Cerebellar nuclear complex (tissue), 1 donor: Measurements from ENCODE around the gene ZNF460.

Experiments
- DNase-seq, 2 experiments: peaks; one replicate each; lab custom pipeline; 2025; lab: John Stamatoyannopoulos, UW

The ZNF460 gene

DNA sequence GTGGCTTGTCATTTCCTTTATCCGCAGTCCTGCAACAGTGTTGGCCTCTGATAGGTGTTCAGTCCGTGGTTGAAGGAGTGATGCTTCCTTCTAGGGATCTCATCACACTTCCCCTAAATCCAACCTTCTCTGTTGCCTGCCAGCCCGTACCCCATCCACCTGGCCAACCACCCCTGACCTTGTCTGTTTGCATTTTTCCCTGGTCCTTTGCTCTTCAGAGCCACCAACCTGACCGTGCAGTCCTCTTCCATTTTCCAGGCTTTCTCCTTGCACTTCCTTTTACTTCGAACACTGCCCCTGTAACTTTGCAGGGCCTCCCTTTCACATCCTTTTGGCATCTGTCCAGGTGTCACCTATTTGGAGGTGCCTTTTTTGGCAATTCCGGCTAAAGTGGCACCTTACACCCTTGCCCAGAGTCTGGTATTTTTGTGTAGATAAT lies 696 bp downstream of the ZNF460 start:
- DNase-seq: no peak

DNA sequence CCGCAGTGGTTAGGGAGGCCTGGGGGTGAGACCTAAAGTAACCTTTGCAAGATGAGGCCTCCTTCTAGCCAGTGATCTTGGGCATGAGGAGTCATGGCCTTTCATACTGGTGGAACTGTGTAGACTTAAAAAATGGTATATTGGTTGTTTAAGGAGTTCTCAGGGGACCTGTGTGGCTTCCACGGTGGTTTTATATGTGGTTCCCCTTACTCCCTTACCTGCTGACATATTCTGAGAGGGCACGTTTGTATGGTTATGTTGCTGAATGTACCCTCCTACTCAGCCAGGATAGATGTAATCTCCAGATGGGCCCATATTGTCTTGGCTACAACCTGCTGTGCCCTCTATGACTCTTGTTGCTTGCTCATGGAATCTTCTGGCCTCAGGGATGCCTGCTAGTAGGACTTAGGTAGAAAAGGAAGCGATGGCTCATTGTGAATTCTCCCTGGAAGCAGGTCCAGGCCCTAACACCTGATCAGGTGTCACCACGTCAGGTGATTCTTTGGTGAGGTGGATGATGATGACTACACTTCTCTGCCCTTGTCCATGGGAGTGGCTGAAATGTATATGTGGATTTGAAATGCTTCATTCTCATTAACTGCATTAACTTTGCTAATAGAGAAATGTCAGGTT lies 1.8 kb downstream of the ZNF460 start:
- no peak for DNase-seq

DNA sequence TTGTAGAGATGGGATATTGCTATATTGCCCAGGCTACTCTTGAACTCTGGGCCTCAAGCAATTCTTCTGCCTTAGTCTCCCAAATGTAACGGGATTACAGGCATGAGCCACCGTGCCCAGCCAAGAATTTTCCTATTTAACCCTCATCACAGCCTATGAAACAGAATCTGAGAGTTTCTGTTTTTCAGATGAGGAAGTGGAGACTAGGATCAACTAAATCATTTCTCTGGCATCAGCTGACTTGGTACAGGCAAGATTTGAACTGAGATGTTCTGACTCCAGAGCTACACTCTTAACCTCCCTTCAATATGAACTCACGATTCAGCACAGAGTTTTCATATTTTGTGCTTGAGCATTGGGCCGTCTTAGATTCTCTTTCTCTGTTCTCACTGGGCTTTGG lies 8.1 kb downstream of the ZNF460 start:
- no peak for DNase-seq

DNA sequence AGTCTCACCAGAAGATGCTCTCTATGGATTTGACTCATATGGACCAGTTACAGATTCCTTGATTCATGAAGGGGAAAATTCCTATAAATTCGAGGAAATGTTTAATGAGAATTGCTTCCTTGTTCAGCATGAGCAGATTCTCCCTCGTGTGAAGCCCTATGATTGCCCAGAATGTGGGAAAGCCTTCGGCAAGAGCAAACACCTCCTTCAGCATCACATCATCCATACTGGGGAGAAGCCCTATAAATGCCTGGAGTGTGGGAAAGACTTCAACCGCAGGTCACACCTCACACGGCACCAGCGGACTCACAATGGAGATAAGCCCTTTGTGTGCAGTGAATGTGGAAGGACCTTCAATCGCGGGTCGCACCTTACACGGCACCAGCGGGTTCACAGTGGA lies 10.7 kb downstream of the ZNF460 start:
- no peak for DNase-seq

DNA sequence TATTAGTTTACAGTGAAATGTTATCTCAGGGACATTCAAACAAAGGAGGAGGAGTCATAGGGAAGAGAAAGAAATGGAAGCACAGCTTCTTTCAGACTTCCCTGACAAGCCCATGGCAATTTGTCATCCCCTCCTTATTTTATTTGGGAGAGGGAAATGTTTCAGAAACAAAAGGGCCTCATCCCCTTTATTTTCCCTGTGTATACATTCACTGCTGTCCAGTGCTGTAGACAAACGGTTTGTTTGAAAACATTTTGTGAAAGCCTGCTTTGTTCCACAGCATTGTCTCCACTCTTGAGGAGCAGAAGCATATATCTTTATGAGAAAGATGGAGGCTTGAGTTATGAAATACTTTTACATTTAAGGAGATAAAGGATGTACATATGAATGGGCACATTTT lies 12.3 kb downstream of the ZNF460 start:
- no peak for DNase-seq

DNA sequence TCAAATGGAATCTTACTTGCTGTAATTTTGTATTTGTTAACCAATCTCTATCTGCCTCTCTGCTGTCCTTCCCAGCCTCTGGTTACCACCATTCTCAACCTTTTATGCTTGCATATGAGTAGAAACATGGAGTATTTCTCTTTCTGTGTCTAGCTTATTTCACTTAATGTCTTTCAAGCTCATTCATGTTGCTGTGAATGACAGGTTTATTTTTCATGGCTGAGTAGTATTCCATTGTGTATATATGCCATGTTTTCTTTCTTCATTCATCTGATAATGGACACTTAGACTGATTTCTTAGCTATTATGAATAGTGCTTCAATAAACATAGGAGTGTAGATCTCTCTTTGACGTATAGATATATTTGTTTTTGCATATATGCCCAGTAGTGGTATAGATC lies 13.4 kb downstream of the ZNF460 start:
- no peak for DNase-seq

DNA sequence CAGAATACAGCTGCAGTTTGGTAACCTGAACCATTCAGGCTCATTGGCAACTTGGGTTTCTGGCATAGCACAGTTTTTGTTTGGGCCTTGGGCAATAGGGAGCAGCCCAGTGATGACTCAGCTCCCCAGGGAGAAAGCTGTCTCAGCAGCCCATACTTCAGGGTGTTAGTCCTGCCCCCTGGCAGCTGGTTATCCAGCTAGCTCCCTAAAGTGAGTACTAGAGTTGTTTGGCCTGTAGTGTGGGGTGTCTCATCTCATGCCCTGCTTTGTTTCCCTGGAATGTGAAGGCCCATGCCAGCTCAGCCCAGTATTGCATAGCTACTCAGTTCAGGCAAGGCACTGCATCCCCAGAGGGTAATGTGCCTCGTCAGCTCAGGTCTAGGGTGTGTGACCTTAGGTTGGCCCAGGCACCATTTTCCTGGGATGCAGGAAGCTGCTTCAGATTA lies 21.8 kb downstream of the ZNF460 start:
- no peak for DNase-seq

DNA sequence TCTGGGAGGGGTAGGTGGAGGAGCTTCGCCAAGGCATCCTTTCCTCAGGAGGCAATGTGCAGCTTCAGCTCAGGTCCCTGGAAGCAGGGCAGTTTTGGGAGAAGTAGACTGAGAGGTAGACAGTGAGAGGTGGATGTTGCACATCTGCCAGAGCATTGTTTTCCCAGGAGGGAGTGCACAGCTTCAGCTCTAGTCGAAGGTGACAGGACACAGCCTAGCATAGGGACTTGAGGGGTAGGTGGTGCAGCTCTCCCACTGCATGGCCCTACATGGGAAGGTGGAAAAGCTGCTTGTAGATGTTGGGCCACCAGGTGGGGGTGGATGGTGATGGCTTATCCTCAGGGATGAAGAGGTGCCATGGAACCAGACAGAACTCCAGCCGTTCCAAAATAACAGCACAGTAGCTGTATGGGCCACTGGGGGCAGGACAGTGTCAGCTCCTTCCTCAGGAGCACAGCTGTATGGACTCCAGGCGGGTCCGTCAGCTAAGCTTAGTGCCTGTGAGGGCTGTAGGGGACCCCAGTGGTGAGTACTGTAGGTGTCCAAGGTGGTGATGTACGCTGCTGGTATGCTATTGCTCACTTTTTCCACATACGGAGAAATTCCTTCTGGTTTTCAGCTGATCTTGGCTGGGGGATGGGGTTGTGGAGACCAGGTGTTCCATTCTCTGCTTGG lies 22.6 kb downstream of the ZNF460 start:
- no peak for DNase-seq

DNA sequence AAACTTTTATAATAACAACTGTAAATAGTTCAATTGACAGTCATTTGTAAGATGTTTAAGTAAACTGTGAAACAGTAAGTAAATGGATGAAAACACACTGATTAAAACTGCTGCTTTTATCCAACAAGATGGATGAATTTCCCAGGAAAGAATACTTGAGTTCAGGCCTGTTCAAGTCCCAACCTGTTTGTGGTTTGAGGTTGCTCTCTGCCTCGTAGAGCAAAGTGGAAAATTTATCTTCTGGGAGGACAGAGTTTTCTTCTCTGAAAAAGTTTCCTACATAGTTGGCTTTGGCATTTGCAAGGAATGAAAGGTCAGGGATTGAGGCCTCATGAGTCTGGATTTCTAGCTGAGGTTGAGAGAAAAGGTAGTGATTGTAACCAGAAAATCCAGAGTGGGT lies 24.8 kb downstream of the ZNF460 start:
- no peak for DNase-seq

DNA sequence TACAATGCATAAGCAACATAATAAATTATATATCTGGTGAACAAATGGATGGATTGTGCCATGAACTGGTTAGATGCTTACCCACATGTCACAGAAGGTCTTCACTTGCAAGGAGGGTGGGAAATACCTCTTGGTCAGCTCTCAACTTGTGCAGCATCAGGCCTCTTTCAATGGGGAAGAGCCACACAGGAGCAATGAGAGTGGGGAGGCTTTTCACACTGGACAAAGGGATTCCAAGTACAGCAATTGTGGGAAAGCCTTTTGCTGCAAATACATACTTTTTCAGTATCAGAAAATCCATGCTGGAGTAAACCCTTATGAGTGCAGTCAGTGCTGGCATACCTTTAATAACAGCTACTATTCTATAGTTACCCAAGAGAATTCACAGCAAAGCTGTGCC lies 28.2 kb downstream of the ZNF460 start:
- DNase-seq: no peak

DNA sequence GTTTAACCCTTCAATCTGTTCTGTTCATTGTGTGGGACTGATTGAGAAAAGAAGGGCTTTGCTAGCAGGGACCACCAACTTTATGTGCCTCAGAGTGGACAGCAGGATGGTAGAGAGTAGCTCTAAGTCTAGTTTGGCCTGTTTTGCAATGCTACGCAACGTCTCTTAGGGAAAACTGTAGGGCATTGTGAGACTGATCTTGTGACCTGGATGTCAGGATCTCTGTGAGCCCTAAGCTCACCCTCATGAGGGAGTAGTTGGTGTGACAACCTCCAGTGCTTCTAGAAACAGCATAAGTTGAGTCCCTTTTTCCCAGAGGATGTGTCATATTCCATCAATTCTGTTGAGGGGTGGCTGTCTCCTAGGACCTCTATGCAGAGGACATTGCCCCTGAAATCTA lies 30.5 kb downstream of the ZNF460 start:
- DNase-seq: no peak

DNA sequence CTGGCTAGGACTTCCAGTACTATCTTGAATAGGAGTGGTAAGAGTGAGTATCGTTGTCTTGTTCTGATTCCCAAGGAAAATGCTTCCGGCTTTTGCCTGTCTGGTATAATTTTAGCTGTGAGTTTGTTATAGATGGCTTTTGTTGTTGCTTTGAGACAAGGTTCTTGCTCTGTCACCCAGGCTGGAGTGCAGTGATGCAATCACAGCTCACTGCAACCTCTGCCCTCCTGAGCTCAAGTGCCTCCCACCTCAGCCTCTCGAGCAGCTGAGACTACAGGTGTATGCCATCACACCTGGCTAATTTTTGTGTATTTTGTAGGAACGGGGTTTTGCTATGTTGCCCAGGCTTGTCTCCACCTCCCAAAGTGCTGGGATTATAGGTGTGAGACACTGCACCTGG lies 33.9 kb downstream of the ZNF460 start:
- DNase-seq: no peak

DNA sequence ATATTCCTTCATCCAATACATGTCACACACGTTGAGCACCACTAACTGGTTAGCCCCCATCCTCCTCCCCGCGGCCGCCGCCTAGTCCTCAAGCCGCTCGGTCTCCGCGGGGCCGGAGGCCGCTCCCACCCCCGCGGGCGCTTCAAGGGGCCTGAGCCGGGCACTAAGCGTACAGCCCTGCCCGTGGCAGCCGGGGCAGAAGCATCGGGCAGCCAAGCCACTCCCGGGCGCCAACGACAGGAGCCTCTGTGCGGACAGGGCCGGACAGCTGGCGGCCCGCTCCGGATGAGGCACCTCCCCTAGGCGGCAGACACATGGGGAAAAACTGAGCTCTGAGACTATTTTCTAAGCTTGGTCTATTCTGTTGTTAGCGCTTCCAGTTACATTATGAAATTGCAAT lies 37.2 kb downstream of the ZNF460 start:
- no peak for DNase-seq

DNA sequence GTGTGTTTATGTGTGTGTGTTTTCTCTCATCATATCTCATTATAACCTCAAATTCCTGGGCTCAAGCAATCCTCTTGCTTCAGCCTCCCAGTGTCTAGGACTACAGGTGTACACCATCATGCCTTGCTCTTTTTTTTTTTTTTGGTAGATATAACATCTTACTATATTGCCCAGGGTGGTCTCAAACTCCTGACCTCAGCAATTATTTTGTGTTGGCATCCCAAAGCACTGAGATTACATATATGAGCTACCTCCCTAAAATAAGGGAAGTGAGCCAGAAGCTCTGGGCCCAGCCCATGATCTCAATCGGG lies 39.5 kb downstream of the ZNF460 start:
- no peak for DNase-seq

DNA sequence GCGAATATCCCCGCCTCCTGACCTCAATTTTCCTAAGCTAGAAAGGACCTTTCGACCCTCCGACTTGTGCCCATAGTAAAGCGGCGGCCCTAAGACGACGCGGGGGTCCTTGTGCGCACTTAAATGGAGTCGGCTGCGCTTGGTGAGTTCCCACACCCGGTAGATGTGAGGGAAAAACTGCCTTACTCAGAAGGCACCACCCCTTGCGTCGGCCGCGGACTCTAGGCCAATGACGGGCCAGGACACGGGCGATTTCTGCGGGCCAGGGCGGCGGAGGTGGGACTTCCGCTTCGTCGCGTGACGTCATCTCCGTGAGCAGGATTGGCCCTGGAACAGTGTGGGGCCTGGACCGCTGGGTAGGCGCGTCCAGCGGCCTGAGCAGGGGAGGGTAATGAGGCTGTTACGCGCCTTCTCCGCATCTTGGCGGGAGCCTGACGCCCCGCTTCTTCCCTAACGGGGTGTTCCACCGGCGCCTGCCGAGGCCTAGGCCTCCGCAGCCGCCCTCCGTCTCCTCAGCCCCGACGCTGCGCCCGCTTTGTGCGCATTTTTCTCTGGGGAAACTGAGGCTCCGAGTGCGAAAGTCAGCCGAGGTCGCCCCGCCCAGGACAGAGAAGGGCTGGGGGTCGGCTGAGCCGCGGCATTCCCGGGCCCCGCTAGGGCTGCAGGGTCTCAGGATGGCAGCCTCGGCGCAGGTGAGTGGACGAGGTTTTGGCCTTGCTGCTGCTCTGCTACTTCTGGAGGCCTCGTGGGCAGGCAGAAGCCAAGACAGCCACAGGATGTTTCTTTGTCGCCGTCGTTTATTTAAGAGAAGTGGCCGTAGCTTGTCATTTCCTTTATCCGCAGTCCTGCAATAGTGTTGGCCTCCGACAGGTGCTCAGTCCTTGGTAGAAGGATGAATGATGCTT lies 40.1 kb downstream of the ZNF460 start, which contains the start of gene ZNF543:
ZNF543 (plus strand) TSS at position 293 of the 905 bp plus-strand sequence; CDS start at position 675, 382 bp downstream.
- DNase-seq: peak; percentile 86 to 88

DNA sequence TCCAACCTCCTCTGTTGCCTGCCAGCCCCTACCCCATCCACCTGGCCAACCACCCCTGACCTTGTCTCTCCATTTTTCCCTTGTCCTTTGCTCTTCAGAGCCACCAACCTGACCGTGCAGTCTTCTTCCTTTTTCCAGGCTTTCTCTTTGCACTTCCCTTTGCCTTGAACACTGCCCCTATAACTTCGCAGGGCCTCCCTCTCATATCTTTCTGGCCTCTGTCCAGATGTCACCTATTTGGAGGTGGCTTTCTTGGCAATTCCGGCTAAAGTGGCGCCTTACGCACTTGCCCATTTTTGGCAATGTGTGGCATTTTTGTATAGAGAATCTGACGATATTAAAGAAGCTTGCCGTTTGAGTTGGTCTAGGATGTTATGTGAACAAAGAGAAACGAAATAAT lies 40.8 kb downstream of the ZNF460 start:
- DNase-seq: no peak

DNA sequence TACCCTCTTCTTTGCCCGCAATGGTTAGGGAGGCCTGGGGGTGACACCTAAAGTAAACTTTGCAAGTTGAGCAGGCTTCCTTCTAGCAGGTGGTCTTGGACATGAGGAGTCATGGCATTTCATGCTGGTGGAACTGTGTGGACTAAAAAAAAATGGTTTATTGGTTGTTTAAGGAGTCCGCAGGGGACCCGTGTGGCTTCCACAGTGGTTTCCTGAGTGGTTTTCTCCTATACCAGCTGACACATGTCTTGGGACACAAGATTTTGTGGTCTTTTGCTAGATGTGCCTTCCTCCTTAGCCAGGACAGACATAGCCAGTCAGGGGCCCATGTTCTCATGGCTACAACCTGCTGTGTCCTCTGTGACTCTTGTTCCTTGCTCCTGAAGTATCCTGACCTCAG lies 41.5 kb downstream of the ZNF460 start:
- DNase-seq: no peak

DNA sequence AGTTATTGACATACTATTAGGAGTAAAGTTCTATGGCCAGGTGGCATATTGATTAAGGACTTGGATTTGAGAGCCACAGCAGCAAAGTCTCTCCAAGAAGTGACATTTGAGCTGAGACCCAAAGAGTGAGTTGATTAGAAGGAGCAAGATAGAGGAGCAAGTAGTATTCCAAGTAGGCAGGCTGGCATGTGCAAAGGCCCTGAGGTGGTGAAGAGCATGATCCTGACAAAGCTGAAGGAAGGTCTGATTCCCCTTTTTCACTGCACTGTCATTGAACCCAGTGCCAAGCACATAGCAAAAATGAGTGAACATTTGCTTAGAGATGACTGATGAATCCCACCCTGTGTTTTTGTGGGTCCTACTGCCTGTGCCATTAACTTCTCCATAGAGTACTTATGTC lies 44.7 kb downstream of the ZNF460 start:
- DNase-seq: no peak

DNA sequence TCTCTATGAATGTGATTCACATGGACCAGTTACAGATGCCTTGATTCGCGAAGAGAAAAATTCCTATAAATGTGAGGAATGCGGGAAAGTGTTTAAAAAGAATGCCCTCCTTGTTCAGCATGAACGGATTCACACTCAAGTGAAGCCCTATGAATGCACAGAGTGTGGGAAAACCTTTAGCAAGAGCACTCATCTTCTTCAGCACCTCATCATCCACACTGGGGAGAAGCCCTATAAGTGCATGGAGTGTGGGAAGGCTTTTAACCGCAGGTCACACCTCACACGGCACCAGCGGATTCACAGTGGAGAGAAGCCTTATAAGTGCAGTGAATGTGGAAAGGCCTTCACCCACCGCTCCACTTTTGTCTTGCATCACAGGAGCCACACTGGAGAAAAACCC lies 47.7 kb downstream of the ZNF460 start:
- no peak for DNase-seq

DNA sequence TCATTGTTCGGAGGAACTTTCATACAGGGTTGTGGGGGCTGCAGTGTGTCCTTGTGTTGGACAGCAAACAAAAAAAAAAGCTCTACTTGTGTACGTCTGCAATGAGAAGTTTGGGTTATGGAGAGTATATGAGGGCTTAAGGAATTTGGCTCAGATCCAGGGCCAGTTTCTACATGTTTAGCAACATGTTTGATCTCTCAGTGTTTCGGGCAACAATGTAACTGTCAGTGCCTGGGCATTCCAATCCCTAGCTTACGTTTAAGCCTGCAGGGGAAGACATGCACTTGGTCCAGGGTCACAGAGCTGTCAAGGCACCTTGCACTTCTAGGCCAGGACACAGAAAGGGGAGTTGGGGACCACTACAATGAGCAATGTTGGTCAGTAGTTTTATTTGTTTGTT lies 53.9 kb downstream of the ZNF460 start:
- DNase-seq: no peak

DNA sequence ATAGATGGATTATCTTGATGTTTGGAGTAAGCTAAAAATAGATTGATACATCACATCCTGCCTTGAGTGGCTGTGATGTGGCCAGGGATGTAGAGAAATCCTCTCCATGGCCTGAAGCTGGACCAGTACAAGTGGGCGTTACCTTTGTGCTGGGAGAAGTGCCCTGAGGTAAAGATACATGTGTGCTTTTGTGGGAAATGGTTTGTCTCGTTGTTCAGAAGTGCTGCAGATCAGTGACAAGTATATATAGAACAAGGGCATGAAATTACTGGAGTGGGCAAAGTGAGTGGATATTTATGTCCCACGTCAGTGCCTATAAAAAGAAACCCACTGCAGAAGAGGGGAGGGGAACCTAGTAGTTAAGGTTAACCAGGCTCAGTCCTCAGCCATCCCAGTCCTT lies 58.6 kb downstream of the ZNF460 start:
- DNase-seq: no peak

DNA sequence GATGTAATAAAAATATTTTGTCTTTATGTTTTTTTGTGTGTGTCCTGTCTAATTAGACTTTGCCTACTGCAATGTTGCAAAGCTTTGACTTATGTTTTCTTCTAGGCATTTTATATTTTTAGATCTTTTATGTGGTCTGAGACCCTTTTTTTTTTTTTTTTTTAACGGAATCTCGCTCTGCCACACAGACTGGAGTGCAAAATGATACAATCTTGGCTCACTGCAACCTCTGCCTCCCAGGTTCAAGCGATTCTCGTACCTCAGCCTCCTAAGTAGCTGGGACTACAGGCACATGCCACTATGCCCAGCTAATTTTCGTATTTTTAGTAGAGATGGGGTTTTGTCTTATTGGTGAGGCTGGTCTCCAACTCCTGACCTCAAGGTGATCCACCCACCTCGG lies 62.3 kb downstream of the ZNF460 start:
- DNase-seq: no peak
